DMS153 (cell line): Measurements from ENCODE around the gene C6orf120.

Source experiments
- DNase-seq: peaks from one replicate; lab custom pipeline; 2025; lab: John Stamatoyannopoulos, UW

The C6orf120 gene

GRCh38 chr6:169725125-169726048 is 23.5 kb downstream of the C6orf120 start:
- no peak for DNase-seq

DNA sequence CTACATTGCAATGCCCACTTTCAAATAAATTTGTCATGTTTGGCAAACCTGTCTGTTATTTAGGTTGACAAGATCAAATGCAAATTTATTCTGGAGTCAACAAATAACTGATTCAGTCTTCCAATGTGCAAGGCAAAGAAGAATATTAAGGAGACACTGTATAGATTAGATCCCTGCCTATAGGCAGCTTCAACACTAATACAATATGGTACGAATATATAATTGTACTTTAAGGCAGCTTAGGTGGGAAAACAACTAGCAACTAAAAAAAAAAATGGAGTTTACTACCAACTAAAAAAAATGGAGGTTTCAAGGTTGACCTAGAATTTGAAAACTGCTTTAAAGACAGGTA is 24.1 kb downstream of the C6orf120 start:
- DNase-seq, result no peak

DNA sequence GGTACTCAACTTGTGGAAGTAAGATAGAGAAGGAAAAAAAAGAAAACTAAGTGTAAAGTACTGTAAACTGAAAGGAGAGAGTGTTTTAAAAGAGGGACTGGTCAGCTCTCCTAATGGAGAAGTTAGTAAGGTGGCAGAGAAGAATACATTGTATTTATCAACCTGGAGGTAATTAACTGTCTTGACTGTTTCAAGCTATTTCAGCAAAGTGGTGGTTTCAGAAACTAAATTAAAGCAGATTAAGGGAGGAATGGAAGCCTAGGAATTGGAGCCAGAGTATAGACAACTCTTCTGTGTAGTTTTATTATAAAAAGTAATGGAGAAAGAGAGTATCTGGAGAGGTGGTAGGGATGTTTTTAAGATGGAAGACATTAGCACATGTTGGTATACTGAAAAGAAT is 25.0 kb downstream of the C6orf120 start:
- no peak for DNase-seq

- no peak for DNase-seq
Observed at GRCh38 chr6:169729961-169730360, 28.0 kb downstream of the C6orf120 start.

DNA sequence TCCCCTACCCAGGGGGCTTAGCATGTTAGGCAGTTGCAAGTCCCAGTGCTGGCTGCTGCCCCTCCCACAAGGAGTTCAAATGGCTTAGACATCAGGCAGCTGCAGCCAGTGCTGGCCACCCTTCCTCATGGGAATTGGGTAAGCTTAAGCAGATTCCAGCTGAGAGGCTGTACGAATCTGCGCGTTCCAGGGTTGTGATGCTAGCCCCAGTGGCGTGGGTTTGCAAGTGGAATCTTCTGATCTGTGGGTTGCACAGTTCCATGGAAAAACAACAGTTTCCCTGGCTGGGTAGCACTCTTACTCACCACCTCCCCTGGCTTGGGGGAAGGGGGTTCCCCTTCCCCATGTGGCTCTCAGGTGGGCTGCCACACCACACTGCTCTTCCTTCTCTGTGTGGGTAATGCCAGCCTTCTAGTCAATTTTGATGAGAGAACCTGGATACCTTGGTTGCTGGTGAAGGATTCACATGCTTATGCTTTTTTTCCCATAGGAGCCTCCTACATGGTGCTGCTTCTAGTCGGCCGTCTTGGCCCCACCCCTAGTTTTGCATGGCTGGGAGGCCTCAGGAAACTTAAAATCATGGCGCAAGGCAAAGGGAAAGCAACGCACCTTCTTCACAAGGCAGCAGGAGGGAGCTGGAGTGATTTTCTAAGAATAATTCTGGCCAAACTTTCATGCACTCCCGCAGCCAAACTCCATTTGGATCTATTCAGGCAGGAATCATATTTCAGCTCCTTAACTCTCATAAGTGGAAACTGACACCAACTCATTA is 36.5 kb downstream of the C6orf120 start:
- no peak for DNase-seq

DNA sequence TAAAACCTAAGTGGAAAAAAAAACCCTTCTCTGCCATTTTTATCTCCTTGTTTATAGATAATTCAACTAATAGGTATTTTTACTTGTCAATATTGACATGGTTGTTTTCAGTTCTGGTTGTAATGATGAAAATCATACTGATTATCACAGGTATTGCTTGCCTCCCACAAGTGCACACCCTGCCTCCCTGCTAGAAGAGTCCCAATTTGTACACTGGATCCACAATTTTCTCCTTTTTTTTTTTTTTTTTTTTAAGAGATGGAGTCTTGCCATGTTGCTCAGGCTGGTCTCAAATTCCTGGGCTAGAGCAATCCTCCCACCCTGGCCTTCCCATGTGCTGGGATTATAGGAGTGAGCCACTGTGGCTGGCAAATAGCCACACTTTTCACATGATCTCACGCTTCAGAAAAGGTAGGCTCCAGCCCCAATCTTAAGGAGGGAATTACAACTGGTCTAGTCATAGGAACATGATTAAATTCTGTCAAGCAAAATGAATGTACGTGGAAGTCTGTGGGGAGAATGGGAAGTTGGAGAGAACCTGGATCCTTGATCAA is 37.1 kb downstream of the C6orf120 start:
- DNase-seq, result no peak

GRCh38 chr6:169741344-169741743 is 39.4 kb downstream of the C6orf120 start:
- no peak for DNase-seq

DNA sequence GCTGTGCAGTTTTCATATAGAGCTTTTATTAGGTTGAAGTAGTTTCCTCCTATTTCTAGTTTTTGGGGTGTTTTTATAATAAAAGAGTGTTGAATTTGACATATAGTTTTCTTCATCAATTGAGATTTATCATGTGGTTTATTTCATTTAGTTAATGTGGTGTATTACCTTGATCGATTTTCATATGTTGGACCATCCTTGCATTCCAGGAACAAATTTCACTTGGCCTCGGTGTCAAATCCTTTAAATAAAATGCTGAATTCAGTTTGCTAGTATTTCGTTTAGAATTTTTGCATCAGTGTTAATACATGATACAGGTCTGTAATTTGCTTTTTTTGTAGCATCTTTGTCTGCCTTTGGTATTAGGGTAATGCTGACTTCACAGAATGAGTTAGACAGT is 43.5 kb downstream of the C6orf120 start:
- DNase-seq, result no peak

GRCh38 chr6:169746556-169746955 is 44.6 kb downstream of the C6orf120 start:
- no peak for DNase-seq

DNA sequence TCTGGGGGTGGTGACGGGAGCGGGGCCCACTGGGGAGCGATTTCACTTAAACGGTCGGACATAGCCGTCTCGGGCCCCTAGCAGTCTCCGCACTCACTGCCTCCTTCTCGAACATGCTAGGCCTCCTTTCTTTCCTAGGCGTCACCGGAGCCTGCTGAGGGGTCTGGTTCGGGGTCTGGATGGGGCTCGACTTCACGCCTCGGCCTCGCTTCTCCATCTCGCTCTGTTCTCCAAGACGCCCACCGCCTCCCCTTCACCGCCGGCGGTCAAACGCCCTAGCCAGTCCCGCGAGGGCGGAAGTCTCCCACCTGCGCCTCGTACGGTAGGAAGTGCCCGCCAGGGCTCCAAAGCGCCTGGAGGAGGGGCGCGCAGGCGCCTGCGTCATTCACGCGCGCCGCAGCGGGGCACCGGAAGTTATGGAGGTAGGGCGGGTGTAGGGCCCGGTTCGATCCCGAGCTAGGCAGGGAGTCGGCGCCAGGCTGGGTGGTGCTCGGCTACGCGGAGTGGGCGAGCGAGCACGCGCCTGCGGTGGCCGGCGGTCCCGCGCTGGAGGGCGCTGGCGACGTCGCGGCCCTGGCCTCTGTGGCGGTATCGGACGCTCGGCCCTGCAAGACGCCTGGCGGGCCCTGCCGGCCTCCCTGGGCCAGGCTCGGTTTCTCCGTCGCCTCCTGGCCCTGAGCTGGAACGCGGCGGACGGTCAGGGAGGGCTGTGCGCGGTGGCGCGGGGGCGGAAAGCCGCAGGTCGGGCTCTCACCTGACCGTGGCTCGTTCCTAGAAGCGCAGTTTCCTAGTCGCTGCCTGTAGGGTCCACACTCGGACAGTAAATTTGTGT is 49.5 kb downstream of the C6orf120 start, which contains the start of the genes DYNLT2 and ERMARD:
Gene DYNLT2 (minus strand): TSS at position 331 of the 832 bp plus-strand sequence. CDS start 114 bp downstream, at position 217.
Gene ERMARD (plus strand): TSS at position 381 of the 832 bp plus-strand sequence. CDS start 36 bp downstream, at position 417.
- DNase-seq, result peak; percentile 89

- no peak for DNase-seq
Observed at GRCh38 chr6:169752074-169752623, 50.2 kb downstream of the C6orf120 start.
